NT2/D1 (cell line): ENCODE measurements around the gene DYRK2.

Experiments used
- DNase-seq: peaks from one replicate; pipeline ENCODE4 v3.0.0-alpha.2; 2011; ENCODE audit warnings: low read depth, low spot score
- H3K27me3 ChIP-seq: 2 replicates; pipeline ENCODE4 v1.6.0; 2011; ENCODE audit warnings: mild to moderate bottlenecking; ENCODE audit not compliant: insufficient read length, insufficient read depth
- H3K36me3 ChIP-seq: 2 replicates; pipeline ENCODE4 v1.6.1; 2011; ENCODE audit warnings: mild to moderate bottlenecking, low read length, mixed read lengths; ENCODE audit not compliant: insufficient read depth, insufficient read length
- H3K4me1 ChIP-seq: 2 replicates; pipeline ENCODE4 v1.5.1; 2011; ENCODE audit not compliant: insufficient read depth, insufficient read length
- H3K4me3 ChIP-seq: 2 replicates; pipeline ENCODE4 v1.5.1; 2011; ENCODE audit warnings: low read depth; ENCODE audit not compliant: insufficient read length
- H3K9ac ChIP-seq: 2 replicates; pipeline ENCODE4 v1.6.0; 2011; ENCODE audit warnings: low read depth; ENCODE audit not compliant: insufficient read length
- H3K9me3 ChIP-seq: 2 replicates; pipeline ENCODE4 v1.5.1; 2011; ENCODE audit warnings: mild to moderate bottlenecking, low read length; ENCODE audit not compliant: insufficient read depth
- SUZ12 ChIP-seq: IDR thresholded peaks from 2 replicates; pipeline ENCODE4 v1.6.1; 2011; ENCODE audit not compliant: insufficient read length, insufficient read depth; ENCODE audit errors: extremely low read depth
- YY1 ChIP-seq: IDR thresholded peaks from 2 replicates; pipeline ENCODE4 v1.6.1; 2011; ENCODE audit not compliant: insufficient read length, insufficient read depth
- ZNF274 ChIP-seq: IDR thresholded peaks from 2 replicates; pipeline ENCODE4 v1.6.1; 2011; ENCODE audit warnings: mild to moderate bottlenecking, low read depth, low read length

DYRK2 gene

GRCh38 chr12:67645601-67646000 is 2.9 kb upstream of the DYRK2 start:
- Histone ChIP-seq H3K27me3 (peaks cover 12% of the 10 kb centered on the region), H3K4me1 (peaks cover 5% of the 10 kb centered on the region), H3K9me3 (no peaks in the 10 kb centered on the region), H3K9ac (no peak overlapping the region), H3K36me3 (peaks cover 7% of the 10 kb centered on the region), H3K4me3 (no peak overlapping the region)
- TF ChIP-seq ZNF274: no peak
- TF ChIP-seq YY1: no peak
- no peak for TF ChIP-seq SUZ12
- no peak for DNase-seq

DNA sequence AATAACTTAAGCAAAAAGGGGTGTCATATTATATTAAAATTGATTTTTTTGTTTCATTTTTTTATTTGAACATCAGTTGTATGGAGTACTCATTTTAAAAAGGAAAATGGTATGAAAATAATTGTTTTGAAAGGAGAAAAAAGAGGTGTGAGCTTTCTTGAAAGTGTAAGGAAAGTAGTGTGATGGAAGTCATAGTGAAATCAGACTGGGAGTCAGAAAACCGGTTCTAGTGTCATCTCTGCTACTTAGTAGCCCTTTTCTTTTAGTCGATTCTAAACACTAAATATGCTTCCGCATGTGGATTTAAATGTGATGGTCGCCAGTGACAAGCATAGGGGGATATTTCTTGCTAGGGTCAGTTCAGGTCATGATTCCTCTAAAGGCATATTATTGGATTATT is 1.8 kb upstream of the DYRK2 start:
- Histone ChIP-seq H3K4me3 (no peak overlapping the region), H3K36me3 (peaks cover 14% of the 10 kb centered on the region), H3K9me3 (no peaks in the 10 kb centered on the region), H3K4me1 (peaks cover 5% of the 10 kb centered on the region), H3K27me3 (peaks cover 12% of the 10 kb centered on the region), H3K9ac (no peak overlapping the region)
- no peak for TF ChIP-seq YY1
- TF ChIP-seq SUZ12: no peak
- no peak for TF ChIP-seq ZNF274
- no peak for DNase-seq

DNA sequence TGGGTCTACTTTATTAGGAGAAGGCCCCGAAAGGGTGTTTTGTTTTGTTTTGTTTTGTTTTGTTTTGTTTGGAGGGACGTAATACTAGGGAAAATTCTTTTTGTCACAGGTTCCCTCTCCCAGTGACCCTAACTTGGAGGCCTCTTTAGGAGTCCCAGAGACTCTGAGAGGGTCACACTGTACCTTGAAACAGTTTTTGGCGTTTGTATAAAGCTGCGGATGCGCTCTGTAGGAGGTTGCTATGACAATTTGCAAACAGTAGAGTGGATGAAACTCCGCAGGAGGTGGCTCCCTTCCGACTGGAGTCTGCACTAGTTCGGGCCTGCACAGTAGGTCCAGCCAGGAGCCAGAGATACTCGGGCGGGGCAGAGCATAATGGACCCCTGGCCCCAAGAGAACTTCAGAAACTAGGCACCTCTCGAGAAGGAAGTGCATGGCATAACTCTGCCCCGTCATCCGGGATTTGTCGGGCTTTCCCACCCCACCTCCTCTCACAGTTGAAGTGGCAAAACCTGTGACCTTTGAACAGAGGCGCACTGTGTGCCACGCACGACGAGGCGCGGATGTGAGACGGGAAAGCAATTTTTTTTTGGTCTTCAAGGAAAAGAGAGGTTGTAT is 1.3 kb upstream of the DYRK2 start:
- no peak for DNase-seq
- Histone ChIP-seq H3K9me3 (no peaks in the 10 kb centered on the region), H3K9ac (peak overlapping the region; percentile 82), H3K4me3 (peak overlapping the region; percentile 67), H3K27me3 (peaks cover 12% of the 10 kb centered on the region), H3K36me3 (peaks cover 16% of the 10 kb centered on the region), H3K4me1 (peaks cover 5% of the 10 kb centered on the region)
- TF ChIP-seq ZNF274: no peak
- TF ChIP-seq SUZ12: no peak
- no peak for TF ChIP-seq YY1

GRCh38 chr12:67647799-67648520 is 585 bp upstream of the DYRK2 start:
- peaks cover 5% of the 10 kb centered on the region for H3K4me1 ChIP-seq
- peaks cover 8% of the 10 kb centered on the region for H3K27me3 ChIP-seq
- no peaks in the 10 kb centered on the region for H3K9me3 ChIP-seq
- TF ChIP-seq SUZ12: no peak
- no peak for TF ChIP-seq YY1
- no peak for TF ChIP-seq ZNF274
- peaks cover 18% of the 10 kb centered on the region for H3K36me3 ChIP-seq
- H3K4me3 ChIP-seq: peak overlapping the region; percentile 67
- peak; percentile 63 for DNase-seq
- H3K9ac ChIP-seq: peak overlapping the region; percentile 82

GRCh38 chr12:67649261-67649569 is 670 bp downstream of the DYRK2 start:
- Histone ChIP-seq H3K27me3 (peaks cover 8% of the 10 kb centered on the region), H3K36me3 (peaks cover 30% of the 10 kb centered on the region), H3K9ac (peak overlapping the region; percentile 93), H3K9me3 (no peaks in the 10 kb centered on the region), H3K4me1 (peaks cover 5% of the 10 kb centered on the region), H3K4me3 (peak overlapping the region; percentile 67)
- TF ChIP-seq ZNF274 (no peak), YY1 (no peak), SUZ12 (no peak)
- DNase-seq: no peak

GRCh38 chr12:67649570-67650387 is 1.2 kb downstream of the DYRK2 start:
- TF ChIP-seq YY1: no peak
- no peak for TF ChIP-seq ZNF274
- TF ChIP-seq SUZ12: no peak
- H3K4me1 ChIP-seq: peaks cover 5% of the 10 kb centered on the region
- H3K4me3 ChIP-seq: peak overlapping the region; percentile 67
- H3K27me3 ChIP-seq: peaks cover 8% of the 10 kb centered on the region
- H3K9ac ChIP-seq: peak overlapping the region; percentile 93
- no peaks in the 10 kb centered on the region for H3K9me3 ChIP-seq
- DNase-seq: no peak
- peaks cover 36% of the 10 kb centered on the region for H3K36me3 ChIP-seq

- peaks cover 8% of the 10 kb centered on the region for H3K27me3 ChIP-seq
- H3K9ac ChIP-seq: peak overlapping the region; percentile 93
- no peak for DNase-seq
- H3K4me1 ChIP-seq: peaks cover 5% of the 10 kb centered on the region
- no peak for TF ChIP-seq ZNF274
- TF ChIP-seq YY1: no peak
- TF ChIP-seq SUZ12: no peak
- no peaks in the 10 kb centered on the region for H3K9me3 ChIP-seq
- H3K36me3 ChIP-seq: peaks cover 40% of the 10 kb centered on the region
- peak overlapping the region; percentile 67 for H3K4me3 ChIP-seq
Observed at GRCh38 chr12:67650388-67651131, 2.0 kb downstream of the DYRK2 start.
